WTC11 (cell line): ENCODE results near the gene KCNT1. TPM values are rescaled to one million over a fixed set of nuclear protein-coding genes. Genes with fewer than 3 reads are reported as not detected.

Experiments used
- ATAC-seq: fragments of 200-7000 bp; cut with Tn5 transposase; 2 replicates; pipeline ENCODE4 v1.10.0; 2021; ENCODE audit warnings: mild to moderate bottlenecking, moderate library complexity
- CTCF ChIA-PET: fragments of 300-600 bp; sonication (Branson Sonifier 250); formaldehyde crosslinking; loops from one replicate; lab custom pipeline; 2021; ENCODE audit warnings: antibody characterized with exemption; lab: Charles Lee
- POLR2A ChIA-PET: fragments of 350-600 bp; sonication (Branson Sonifier 250); formaldehyde crosslinking; loops from one replicate; lab custom pipeline; 2021; ENCODE audit warnings: antibody characterized with exemption; lab: Charles Lee
- DNase-seq: peaks from one replicate; pipeline ENCODE4 v3.0.0; 2021; ENCODE audit warnings: low spot score
- H3K27ac Mint-ChIP-seq: 2 replicates; pipeline ENCODE4 v1.8.0; 2021; ENCODE audit warnings: mixed read lengths
- H3K27me3 Mint-ChIP-seq: 2 replicates; pipeline ENCODE4 v1.8.0; 2021; ENCODE audit warnings: low read depth, mild to moderate bottlenecking, moderate library complexity, mixed read lengths
- H3K36me3 Mint-ChIP-seq: 2 replicates; pipeline ENCODE4 v1.8.0; 2021; ENCODE audit warnings: mixed read lengths
- H3K4me1 Mint-ChIP-seq: 2 replicates; pipeline ENCODE4 v1.8.0; 2022; ENCODE audit warnings: mixed read lengths
- H3K4me3 Mint-ChIP-seq: 2 replicates; pipeline ENCODE4 v1.8.0; 2021; ENCODE audit warnings: mild to moderate bottlenecking, moderate library complexity, mixed read lengths
- H3K9me3 Mint-ChIP-seq: 2 replicates; pipeline ENCODE4 v1.8.0; 2021; ENCODE audit warnings: mixed read lengths
- ATF1 ChIP-seq: sonication (generic); formaldehyde crosslinking; IDR thresholded peaks from 2 replicates; pipeline ENCODE4 v1.8.1; 2023; ENCODE audit warnings: mild to moderate bottlenecking, moderate library complexity, missing genetic modification reagents
- CREM ChIP-seq: sonication (generic); formaldehyde crosslinking; IDR thresholded peaks from 2 replicates; pipeline ENCODE4 v1.8.1; 2022; ENCODE audit warnings: mild to moderate bottlenecking, missing genetic modification reagents, moderate library complexity
- ESRRA ChIP-seq: sonication (generic); formaldehyde crosslinking; IDR thresholded peaks from 2 replicates; pipeline ENCODE4 v1.8.1; 2022; ENCODE audit warnings: mild to moderate bottlenecking, missing genetic modification reagents, borderline replicate concordance
- FOXP1 ChIP-seq: sonication (generic); formaldehyde crosslinking; IDR thresholded peaks from 2 replicates; pipeline ENCODE4 v1.8.0; 2022; ENCODE audit warnings: missing genetic modification reagents, mild to moderate bottlenecking, moderate library complexity, borderline replicate concordance
- SMAD3 ChIP-seq: sonication (generic); formaldehyde crosslinking; IDR thresholded peaks from 2 replicates; pipeline ENCODE4 v1.8.0; 2022; ENCODE audit warnings: missing genetic modification reagents, mild to moderate bottlenecking, borderline replicate concordance
- SMAD4 ChIP-seq: sonication (generic); formaldehyde crosslinking; IDR thresholded peaks from 2 replicates; pipeline ENCODE4 v1.8.0; 2022; ENCODE audit warnings: mild to moderate bottlenecking, missing genetic modification reagents
- SP1 ChIP-seq: sonication (generic); formaldehyde crosslinking; conservative IDR thresholded peaks from 2 replicates; pipeline ENCODE4 v1.8.1; 2022; ENCODE audit warnings: missing genetic modification reagents
- ZNF121 ChIP-seq: sonication (generic); formaldehyde crosslinking; IDR thresholded peaks from 2 replicates; pipeline ENCODE4 v1.8.0; 2023; ENCODE audit warnings: missing genetic modification reagents
- ZNF219 ChIP-seq: sonication (generic); formaldehyde crosslinking; IDR thresholded peaks from 2 replicates; pipeline ENCODE4 v1.8.0; 2023; ENCODE audit warnings: missing genetic modification reagents, mild to moderate bottlenecking, borderline replicate concordance
- ZNF671 ChIP-seq: fragments of 250-450 bp; sonication (Bioruptor Pico); IDR thresholded peaks from 2 replicates; pipeline ENCODE4 v1.8.0; 2021; ENCODE audit warnings: mild to moderate bottlenecking
- total RNA-seq: library from RNA; stranded (reverse); gene quantifications from 3 replicates; pipeline ENCODE4 v1.2.3, GENCODE V29; 2021
- TF ChIP-seq, protein P1 (sequence below): sonication (generic); formaldehyde crosslinking; IDR thresholded peaks from 2 replicates; pipeline ENCODE4 v1.8.1; 2022; ENCODE audit warnings: low read depth, missing genetic modification reagents, borderline replicate concordance
- TF ChIP-seq, protein P2 (sequence below): fragments of 200-600 bp; IDR thresholded peaks from 2 replicates; pipeline ENCODE4 v1.8.0; 2022; ENCODE audit warnings: antibody characterized with exemption
- TF ChIP-seq, protein P3 (sequence below): sonication (generic); formaldehyde crosslinking; IDR thresholded peaks from 2 replicates; pipeline ENCODE4 v1.8.0; 2022; ENCODE audit warnings: mild to moderate bottlenecking, missing genetic modification reagents
- TF ChIP-seq, protein P4 (sequence below): fragments of 250-450 bp; sonication (Bioruptor Pico); IDR thresholded peaks from 2 replicates; pipeline ENCODE4 v1.9.0; 2021; ENCODE audit warnings: moderate library complexity, mild to moderate bottlenecking, inconsistent platforms, borderline replicate concordance
- TF ChIP-seq, protein P5 (sequence below): sonication (generic); formaldehyde crosslinking; IDR thresholded peaks from 2 replicates; pipeline ENCODE4 v1.8.1; 2023; ENCODE audit warnings: mild to moderate bottlenecking, missing genetic modification reagents
- TF ChIP-seq, protein P6 (sequence below): sonication (generic); formaldehyde crosslinking; conservative IDR thresholded peaks from 2 replicates; pipeline ENCODE4 v1.8.1; 2023; ENCODE audit warnings: mild to moderate bottlenecking, low read depth, missing genetic modification reagents, moderate library complexity
- TF ChIP-seq, protein P7 (sequence below): sonication (generic); formaldehyde crosslinking; IDR thresholded peaks from 2 replicates; pipeline ENCODE4 v1.8.1; 2022; ENCODE audit warnings: mild to moderate bottlenecking, moderate library complexity, missing genetic modification reagents
- TF ChIP-seq, protein P8 (sequence below): sonication (generic); formaldehyde crosslinking; IDR thresholded peaks from 2 replicates; pipeline ENCODE4 v1.8.1; 2023; ENCODE audit warnings: mild to moderate bottlenecking, missing genetic modification reagents
- TF ChIP-seq, protein P9 (sequence below): sonication (generic); formaldehyde crosslinking; IDR thresholded peaks from 2 replicates; pipeline ENCODE4 v1.8.1; 2023; ENCODE audit warnings: mild to moderate bottlenecking, missing genetic modification reagents, moderate library complexity

The KCNT1 gene
- total RNA-seq, 1 experiment from 2014 or later = 0.13 TPM

DNA sequence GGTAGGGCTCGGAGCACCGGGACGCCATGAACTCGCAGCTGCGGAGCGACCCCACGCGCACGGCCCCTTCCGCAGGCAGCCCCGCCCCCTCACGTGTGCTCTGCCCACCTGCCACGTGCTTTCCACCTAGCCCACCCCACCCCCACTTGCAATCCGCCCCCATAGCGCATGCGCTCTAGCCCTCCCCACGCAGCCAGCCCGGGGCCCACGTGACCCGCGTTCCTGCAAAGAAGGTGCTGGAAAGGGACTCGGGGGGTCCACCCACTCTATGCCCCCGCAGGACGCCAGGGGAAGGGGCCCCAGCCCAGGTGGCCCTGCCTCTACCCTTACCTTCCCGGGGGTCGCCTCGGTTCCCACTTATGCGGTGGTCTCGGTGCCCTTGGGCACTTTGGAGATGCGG, 2.5 kb upstream of the KCNT1 start, which contains the start of gene SOHLH1 (continued):
- TF ChIP-seq, protein P1, sequence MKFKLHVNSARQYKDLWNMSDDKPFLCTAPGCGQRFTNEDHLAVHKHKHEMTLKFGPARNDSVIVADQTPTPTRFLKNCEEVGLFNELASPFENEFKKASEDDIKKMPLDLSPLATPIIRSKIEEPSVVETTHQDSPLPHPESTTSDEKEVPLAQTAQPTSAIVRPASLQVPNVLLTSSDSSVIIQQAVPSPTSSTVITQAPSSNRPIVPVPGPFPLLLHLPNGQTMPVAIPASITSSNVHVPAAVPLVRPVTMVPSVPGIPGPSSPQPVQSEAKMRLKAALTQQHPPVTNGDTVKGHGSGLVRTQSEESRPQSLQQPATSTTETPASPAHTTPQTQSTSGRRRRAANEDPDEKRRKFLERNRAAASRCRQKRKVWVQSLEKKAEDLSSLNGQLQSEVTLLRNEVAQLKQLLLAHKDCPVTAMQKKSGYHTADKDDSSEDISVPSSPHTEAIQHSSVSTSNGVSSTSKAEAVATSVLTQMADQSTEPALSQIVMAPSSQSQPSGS = no peak
- TF ChIP-seq SP1 (CRISPR knock-in tag) = no peak
- no peak for TF ChIP-seq ESRRA (CRISPR knock-in tag)
- TF ChIP-seq, protein P2, sequence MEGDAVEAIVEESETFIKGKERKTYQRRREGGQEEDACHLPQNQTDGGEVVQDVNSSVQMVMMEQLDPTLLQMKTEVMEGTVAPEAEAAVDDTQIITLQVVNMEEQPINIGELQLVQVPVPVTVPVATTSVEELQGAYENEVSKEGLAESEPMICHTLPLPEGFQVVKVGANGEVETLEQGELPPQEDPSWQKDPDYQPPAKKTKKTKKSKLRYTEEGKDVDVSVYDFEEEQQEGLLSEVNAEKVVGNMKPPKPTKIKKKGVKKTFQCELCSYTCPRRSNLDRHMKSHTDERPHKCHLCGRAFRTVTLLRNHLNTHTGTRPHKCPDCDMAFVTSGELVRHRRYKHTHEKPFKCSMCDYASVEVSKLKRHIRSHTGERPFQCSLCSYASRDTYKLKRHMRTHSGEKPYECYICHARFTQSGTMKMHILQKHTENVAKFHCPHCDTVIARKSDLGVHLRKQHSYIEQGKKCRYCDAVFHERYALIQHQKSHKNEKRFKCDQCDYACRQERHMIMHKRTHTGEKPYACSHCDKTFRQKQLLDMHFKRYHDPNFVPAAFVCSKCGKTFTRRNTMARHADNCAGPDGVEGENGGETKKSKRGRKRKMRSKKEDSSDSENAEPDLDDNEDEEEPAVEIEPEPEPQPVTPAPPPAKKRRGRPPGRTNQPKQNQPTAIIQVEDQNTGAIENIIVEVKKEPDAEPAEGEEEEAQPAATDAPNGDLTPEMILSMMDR = no peak
- no peak for TF ChIP-seq ZNF671 (CRISPR knock-in tag)
- TF ChIP-seq, protein P3, sequence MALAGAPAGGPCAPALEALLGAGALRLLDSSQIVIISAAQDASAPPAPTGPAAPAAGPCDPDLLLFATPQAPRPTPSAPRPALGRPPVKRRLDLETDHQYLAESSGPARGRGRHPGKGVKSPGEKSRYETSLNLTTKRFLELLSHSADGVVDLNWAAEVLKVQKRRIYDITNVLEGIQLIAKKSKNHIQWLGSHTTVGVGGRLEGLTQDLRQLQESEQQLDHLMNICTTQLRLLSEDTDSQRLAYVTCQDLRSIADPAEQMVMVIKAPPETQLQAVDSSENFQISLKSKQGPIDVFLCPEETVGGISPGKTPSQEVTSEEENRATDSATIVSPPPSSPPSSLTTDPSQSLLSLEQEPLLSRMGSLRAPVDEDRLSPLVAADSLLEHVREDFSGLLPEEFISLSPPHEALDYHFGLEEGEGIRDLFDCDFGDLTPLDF (CRISPR knock-in tag) = no peak
- no peak for TF ChIP-seq ATF1
- TF ChIP-seq, all 79 proteins: peak for 0

DNA sequence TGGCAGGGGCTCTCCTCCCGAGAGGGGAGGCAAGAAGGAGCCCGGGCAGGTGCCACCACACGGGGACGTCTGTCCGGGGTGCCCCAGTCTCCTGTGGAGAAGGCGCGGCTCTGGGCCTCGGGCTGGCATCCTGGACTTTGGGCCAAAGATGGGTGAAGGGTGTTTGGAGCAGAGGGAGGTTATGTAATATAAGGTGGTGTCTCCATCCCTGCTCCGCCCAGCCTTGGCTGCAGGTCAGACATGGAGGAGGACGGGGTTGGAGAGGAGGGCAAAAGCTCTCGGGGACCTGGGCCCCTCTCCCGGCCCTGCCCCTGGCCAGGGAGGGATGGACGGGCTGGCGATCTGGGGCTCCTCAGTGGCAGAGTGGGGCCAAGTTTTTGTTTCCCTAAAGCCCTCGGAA, 1.5 kb upstream of the KCNT1 start:
- ATAC-seq (no peak), DNase-seq (no peak)
- Mint-ChIP-seq H3K36me3 (no peaks in the 10 kb centered on the region), H3K4me3 (no peak overlapping the region), H3K27me3 (no peaks in the 10 kb centered on the region; the same call in 1 of the 2 replicates), H3K4me1 (peaks cover 2% of the 10 kb centered on the region; the same call in 1 of the 2 replicates), H3K9me3 (no peaks in the 10 kb centered on the region), H3K27ac (no peak overlapping the region)
- POLR2A ChIA-PET = no interaction called here
- CTCF ChIA-PET = interaction anchor here (1.0 kb wide), 1 partner anchor 14 kb away, joined by 3 read pairs; no protein-coding TSS in a partner anchor
- no peak for TF ChIP-seq FOXP1 (CRISPR knock-in tag)
- TF ChIP-seq, protein P4, sequence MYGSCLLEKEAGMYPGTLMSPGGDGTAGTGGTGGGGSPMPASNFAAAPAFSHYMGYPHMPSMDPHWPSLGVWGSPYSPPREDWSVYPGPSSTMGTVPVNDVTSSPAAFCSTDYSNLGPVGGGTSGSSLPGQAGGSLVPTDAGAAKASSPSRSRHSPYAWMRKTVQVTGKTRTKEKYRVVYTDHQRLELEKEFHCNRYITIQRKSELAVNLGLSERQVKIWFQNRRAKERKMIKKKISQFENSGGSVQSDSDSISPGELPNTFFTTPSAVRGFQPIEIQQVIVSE = no peak
- TF ChIP-seq, protein P5, sequence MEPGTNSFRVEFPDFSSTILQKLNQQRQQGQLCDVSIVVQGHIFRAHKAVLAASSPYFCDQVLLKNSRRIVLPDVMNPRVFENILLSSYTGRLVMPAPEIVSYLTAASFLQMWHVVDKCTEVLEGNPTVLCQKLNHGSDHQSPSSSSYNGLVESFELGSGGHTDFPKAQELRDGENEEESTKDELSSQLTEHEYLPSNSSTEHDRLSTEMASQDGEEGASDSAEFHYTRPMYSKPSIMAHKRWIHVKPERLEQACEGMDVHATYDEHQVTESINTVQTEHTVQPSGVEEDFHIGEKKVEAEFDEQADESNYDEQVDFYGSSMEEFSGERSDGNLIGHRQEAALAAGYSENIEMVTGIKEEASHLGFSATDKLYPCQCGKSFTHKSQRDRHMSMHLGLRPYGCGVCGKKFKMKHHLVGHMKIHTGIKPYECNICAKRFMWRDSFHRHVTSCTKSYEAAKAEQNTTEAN = no peak
- no peak for TF ChIP-seq CREM (CRISPR knock-in tag)
- TF ChIP-seq, protein P6, sequence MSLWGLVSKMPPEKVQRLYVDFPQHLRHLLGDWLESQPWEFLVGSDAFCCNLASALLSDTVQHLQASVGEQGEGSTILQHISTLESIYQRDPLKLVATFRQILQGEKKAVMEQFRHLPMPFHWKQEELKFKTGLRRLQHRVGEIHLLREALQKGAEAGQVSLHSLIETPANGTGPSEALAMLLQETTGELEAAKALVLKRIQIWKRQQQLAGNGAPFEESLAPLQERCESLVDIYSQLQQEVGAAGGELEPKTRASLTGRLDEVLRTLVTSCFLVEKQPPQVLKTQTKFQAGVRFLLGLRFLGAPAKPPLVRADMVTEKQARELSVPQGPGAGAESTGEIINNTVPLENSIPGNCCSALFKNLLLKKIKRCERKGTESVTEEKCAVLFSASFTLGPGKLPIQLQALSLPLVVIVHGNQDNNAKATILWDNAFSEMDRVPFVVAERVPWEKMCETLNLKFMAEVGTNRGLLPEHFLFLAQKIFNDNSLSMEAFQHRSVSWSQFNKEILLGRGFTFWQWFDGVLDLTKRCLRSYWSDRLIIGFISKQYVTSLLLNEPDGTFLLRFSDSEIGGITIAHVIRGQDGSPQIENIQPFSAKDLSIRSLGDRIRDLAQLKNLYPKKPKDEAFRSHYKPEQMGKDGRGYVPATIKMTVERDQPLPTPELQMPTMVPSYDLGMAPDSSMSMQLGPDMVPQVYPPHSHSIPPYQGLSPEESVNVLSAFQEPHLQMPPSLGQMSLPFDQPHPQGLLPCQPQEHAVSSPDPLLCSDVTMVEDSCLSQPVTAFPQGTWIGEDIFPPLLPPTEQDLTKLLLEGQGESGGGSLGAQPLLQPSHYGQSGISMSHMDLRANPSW = no peak
- no peak for TF ChIP-seq SMAD4 (CRISPR knock-in tag)
- TF ChIP-seq, protein P7, sequence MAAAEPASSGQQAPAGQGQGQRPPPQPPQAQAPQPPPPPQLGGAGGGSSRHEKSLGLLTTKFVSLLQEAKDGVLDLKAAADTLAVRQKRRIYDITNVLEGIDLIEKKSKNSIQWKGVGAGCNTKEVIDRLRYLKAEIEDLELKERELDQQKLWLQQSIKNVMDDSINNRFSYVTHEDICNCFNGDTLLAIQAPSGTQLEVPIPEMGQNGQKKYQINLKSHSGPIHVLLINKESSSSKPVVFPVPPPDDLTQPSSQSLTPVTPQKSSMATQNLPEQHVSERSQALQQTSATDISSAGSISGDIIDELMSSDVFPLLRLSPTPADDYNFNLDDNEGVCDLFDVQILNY = no peak
- no peak for TF ChIP-seq SMAD3
- TF ChIP-seq, protein P8, sequence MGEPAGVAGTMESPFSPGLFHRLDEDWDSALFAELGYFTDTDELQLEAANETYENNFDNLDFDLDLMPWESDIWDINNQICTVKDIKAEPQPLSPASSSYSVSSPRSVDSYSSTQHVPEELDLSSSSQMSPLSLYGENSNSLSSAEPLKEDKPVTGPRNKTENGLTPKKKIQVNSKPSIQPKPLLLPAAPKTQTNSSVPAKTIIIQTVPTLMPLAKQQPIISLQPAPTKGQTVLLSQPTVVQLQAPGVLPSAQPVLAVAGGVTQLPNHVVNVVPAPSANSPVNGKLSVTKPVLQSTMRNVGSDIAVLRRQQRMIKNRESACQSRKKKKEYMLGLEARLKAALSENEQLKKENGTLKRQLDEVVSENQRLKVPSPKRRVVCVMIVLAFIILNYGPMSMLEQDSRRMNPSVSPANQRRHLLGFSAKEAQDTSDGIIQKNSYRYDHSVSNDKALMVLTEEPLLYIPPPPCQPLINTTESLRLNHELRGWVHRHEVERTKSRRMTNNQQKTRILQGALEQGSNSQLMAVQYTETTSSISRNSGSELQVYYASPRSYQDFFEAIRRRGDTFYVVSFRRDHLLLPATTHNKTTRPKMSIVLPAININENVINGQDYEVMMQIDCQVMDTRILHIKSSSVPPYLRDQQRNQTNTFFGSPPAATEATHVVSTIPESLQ (CRISPR knock-in tag) = no peak
- TF ChIP-seq, protein P9, sequence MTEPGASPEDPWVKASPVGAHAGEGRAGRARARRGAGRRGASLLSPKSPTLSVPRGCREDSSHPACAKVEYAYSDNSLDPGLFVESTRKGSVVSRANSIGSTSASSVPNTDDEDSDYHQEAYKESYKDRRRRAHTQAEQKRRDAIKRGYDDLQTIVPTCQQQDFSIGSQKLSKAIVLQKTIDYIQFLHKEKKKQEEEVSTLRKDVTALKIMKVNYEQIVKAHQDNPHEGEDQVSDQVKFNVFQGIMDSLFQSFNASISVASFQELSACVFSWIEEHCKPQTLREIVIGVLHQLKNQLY (CRISPR knock-in tag) = no peak
- TF ChIP-seq ZNF121 (CRISPR knock-in tag) = no peak
- TF ChIP-seq ZNF219 = no peak
